ENCODE results near the gene DGKG.

The DGKG gene

DNA sequence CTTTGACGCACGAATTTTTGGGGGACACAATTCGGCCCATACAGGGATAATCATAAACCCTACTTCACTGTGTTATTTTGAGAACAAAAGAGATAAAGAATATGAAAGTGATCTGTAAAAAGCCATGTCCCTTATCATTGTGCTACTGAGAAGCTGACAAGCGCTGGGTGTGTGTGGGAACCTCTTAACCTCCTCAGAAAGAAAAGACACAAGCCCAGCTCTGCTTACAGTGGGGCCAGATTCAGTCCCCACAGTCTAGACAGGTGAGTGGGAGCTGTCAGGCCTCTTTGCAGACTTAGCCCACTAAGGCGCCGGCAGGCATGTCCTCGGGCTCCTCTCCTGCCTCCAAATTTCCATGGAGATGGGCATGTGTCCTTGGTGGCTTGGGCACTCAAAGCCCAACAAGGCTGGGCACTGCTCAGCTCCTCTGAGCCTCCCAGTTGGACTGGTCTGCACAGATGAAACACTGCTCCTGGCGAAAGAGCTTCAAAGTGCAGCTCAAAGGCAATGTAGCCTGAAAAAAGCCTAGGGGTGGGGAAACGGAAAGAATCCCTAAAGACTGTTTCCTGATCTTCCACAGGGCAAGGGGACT is 188.7 kb downstream of the DGKG start:
- Histone ChIP-seq H3K27ac (replicated peaks) (no peak overlapping the region), H3K27me3 (ENCODE audit: insufficient read depth, poor library complexity, severe bottlenecking) (no peaks in the 10 kb centered on the region), H3K4me3 (replicated peaks; ENCODE audit: insufficient read depth, low read length) (no peak overlapping the region)
- TF ChIP-seq POLR2AphosphoS5 (IDR thresholded peaks at IDR 0.05; ENCODE audit: low read depth) (no peak), SPI1 (IDR thresholded peaks at IDR 0.05; ENCODE audit: borderline replicate concordance, low read depth) (no peak)
- TF ChIP-seq, protein P1, sequence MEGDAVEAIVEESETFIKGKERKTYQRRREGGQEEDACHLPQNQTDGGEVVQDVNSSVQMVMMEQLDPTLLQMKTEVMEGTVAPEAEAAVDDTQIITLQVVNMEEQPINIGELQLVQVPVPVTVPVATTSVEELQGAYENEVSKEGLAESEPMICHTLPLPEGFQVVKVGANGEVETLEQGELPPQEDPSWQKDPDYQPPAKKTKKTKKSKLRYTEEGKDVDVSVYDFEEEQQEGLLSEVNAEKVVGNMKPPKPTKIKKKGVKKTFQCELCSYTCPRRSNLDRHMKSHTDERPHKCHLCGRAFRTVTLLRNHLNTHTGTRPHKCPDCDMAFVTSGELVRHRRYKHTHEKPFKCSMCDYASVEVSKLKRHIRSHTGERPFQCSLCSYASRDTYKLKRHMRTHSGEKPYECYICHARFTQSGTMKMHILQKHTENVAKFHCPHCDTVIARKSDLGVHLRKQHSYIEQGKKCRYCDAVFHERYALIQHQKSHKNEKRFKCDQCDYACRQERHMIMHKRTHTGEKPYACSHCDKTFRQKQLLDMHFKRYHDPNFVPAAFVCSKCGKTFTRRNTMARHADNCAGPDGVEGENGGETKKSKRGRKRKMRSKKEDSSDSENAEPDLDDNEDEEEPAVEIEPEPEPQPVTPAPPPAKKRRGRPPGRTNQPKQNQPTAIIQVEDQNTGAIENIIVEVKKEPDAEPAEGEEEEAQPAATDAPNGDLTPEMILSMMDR (IDR thresholded peaks at IDR 0.05; ENCODE audit: insufficient read depth, low read length) = no peak
- no peak for DNase-seq (ENCODE audit: low read depth in 1 of 2, low spot score in 1 of 2)

DNA sequence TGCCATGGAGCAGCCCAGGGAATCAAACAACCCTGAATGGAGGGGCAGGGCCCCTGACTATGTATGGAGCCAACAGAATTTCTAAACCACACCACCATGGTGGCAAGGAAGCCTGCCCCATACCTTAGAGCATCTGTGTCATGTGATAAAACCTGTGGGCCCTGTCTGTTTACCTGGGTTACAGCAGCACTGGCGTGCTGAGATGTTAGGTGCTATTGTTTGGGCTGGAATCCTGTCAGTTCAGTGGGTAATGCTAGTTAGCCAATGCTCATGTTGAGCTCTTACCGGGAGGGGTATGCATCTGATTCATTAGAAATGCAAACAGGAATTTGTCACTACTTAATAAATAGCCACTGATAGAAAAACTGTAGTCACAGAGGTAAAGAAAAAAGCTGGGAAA is 189.7 kb downstream of the DGKG start:
- H3K27ac ChIP-seq (replicated peaks) = no peak overlapping the region
- TF ChIP-seq, protein P2, sequence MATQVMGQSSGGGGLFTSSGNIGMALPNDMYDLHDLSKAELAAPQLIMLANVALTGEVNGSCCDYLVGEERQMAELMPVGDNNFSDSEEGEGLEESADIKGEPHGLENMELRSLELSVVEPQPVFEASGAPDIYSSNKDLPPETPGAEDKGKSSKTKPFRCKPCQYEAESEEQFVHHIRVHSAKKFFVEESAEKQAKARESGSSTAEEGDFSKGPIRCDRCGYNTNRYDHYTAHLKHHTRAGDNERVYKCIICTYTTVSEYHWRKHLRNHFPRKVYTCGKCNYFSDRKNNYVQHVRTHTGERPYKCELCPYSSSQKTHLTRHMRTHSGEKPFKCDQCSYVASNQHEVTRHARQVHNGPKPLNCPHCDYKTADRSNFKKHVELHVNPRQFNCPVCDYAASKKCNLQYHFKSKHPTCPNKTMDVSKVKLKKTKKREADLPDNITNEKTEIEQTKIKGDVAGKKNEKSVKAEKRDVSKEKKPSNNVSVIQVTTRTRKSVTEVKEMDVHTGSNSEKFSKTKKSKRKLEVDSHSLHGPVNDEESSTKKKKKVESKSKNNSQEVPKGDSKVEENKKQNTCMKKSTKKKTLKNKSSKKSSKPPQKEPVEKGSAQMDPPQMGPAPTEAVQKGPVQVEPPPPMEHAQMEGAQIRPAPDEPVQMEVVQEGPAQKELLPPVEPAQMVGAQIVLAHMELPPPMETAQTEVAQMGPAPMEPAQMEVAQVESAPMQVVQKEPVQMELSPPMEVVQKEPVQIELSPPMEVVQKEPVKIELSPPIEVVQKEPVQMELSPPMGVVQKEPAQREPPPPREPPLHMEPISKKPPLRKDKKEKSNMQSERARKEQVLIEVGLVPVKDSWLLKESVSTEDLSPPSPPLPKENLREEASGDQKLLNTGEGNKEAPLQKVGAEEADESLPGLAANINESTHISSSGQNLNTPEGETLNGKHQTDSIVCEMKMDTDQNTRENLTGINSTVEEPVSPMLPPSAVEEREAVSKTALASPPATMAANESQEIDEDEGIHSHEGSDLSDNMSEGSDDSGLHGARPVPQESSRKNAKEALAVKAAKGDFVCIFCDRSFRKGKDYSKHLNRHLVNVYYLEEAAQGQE (IDR thresholded peaks at IDR 0.05; ENCODE audit: insufficient replicate concordance, low read depth) = no peak
- TF ChIP-seq GABPA (IDR thresholded peaks at IDR 0.05; ENCODE audit: low read depth) (no peak), POLR2AphosphoS5 (IDR thresholded peaks at IDR 0.05; ENCODE audit: low read depth) (no peak), SPI1 (IDR thresholded peaks at IDR 0.05; ENCODE audit: borderline replicate concordance, low read depth) (no peak)
- TF ChIP-seq, protein P1 (IDR thresholded peaks at IDR 0.05; ENCODE audit: insufficient read depth, low read length) = no peak
- no peak for DNase-seq (ENCODE audit: low read depth in 1 of 2, low spot score in 1 of 2)
- no peaks in the 10 kb centered on the region for H3K27me3 ChIP-seq (ENCODE audit: insufficient read depth, poor library complexity, severe bottlenecking)
- no peak overlapping the region for H3K4me3 ChIP-seq (replicated peaks; ENCODE audit: insufficient read depth, low read length)

DNA sequence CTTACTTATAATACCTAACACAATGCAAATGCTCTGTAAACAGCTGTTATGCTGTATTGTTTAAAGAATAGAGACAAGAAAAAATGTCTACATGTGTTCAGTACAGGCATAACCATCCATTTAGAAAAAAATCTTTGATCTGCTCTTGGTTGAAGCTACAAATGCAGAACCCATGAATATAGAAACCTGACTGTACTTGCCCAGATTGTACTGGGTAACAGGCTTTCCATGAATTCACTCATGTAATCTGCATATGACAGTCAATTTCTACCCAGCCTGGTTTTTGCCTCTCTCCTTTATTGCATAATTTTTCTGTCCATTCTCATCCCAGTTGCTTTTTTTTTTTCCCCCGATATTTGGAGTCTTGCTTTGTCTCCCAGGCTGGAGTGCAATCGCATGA is 190.5 kb downstream of the DGKG start:
- no peaks in the 10 kb centered on the region for H3K27me3 ChIP-seq (ENCODE audit: insufficient read depth, poor library complexity, severe bottlenecking)
- H3K4me3 ChIP-seq (replicated peaks; ENCODE audit: insufficient read depth, low read length) = no peak overlapping the region
- no peak overlapping the region for H3K27ac ChIP-seq (replicated peaks)
- TF ChIP-seq SPI1 (IDR thresholded peaks at IDR 0.05; ENCODE audit: borderline replicate concordance, low read depth) (no peak), GABPA (IDR thresholded peaks at IDR 0.05; ENCODE audit: low read depth) (no peak), POLR2AphosphoS5 (IDR thresholded peaks at IDR 0.05; ENCODE audit: low read depth) (no peak)
- TF ChIP-seq, protein P2 (IDR thresholded peaks at IDR 0.05; ENCODE audit: insufficient replicate concordance, low read depth) = no peak
- DNase-seq (ENCODE audit: low read depth in 1 of 2, low spot score in 1 of 2) = no peak

DNA sequence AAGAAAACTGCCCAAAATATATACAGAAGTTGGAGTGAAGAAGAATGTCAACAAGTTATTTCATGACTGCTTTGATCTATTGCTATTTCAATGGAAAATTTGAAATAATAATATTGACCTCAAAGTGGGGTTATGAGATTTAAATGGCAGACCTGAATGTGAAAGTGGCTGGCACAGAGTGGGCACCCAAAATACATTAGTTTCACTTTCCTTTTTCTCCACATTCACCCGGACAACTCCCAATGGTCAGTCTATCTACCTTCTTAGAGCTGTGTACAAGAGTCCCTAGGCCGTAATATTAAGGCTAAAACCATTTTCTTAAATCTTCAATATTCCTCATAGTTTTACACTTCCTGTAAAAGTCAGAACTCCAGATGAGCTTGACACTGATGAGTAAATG is 191.5 kb downstream of the DGKG start:
- H3K27ac ChIP-seq (replicated peaks) = no peak overlapping the region

More for the DNA sequence above, 191.5 kb downstream of the DGKG start:
- Histone ChIP-seq H3K27me3 (ENCODE audit: insufficient read depth, poor library complexity, severe bottlenecking) (no peaks in the 10 kb centered on the region), H3K4me3 (replicated peaks; ENCODE audit: insufficient read depth, low read length) (no peak overlapping the region)
- no peak for TF ChIP-seq POLR2AphosphoS5 (IDR thresholded peaks at IDR 0.05; ENCODE audit: low read depth)
- TF ChIP-seq, protein P2 (IDR thresholded peaks at IDR 0.05; ENCODE audit: insufficient replicate concordance, low read depth) = no peak
- TF ChIP-seq GABPA (IDR thresholded peaks at IDR 0.05; ENCODE audit: low read depth) = no peak
- TF ChIP-seq, protein P1 (IDR thresholded peaks at IDR 0.05; ENCODE audit: insufficient read depth, low read length) = no peak
- TF ChIP-seq SPI1 (IDR thresholded peaks at IDR 0.05; ENCODE audit: borderline replicate concordance, low read depth) = no peak
- DNase-seq (ENCODE audit: low read depth in 1 of 2, low spot score in 1 of 2) = no peak

Data from HL-60 (cell line).